PC-9 (cell line): Measurements from ENCODE around the gene CDC42EP1.

ENCODE experiments used
- CTCF ChIP-seq: fragments of 200-600 bp; sonication (generic); conservative IDR thresholded peaks from 2 replicates; pipeline ENCODE4 v1.6.1; 2017; ENCODE audit warnings: mixed run types, antibody characterized with exemption, mild to moderate bottlenecking, moderate library complexity
- EZH2 ChIP-seq: fragments of 200-600 bp; sonication (generic); IDR thresholded peaks from 2 replicates; pipeline ENCODE4 v1.8.0; 2017; ENCODE audit warnings: antibody characterized with exemption, low read depth

GRCh38 chr22:37564111-37564711 lies 3.9 kb downstream of the CDC42EP1 start:
- no peak for TF ChIP-seq CTCF
- no peak for TF ChIP-seq EZH2
